Smooth muscle cell (in vitro differentiated cells): Measurements from ENCODE around the gene CFL1. TPM values are rescaled to one million over a fixed set of nuclear protein-coding genes. Genes with fewer than 3 reads are reported as not detected.

Experiments
- DNase-seq: peaks from one replicate; lab custom pipeline; 2025; ENCODE audit not compliant: unreplicated experiment; lab: John Stamatoyannopoulos, UW
- H2AFZ ChIP-seq: fragments of 200-600 bp; sonication (generic); 2 replicates; pipeline ENCODE4 v1.6.0; 2016; ENCODE audit warnings: antibody characterized with exemption, low read depth, mild to moderate bottlenecking
- H3F3A ChIP-seq: fragments of 200-600 bp; sonication (generic); 2 replicates; pipeline ENCODE4 v1.6.0; 2017; ENCODE audit warnings: antibody characterized with exemption, low read depth
- H3K27ac ChIP-seq: fragments of 200-600 bp; sonication (generic); 2 replicates; pipeline ENCODE4 v1.5.1; 2016; ENCODE audit warnings: low read depth, mild to moderate bottlenecking
- H3K27me3 ChIP-seq: fragments of 200-600 bp; sonication (generic); 2 replicates; pipeline ENCODE4 v1.6.1; 2016; ENCODE audit warnings: low read depth, mild to moderate bottlenecking
- H3K36me3 ChIP-seq: fragments of 200-600 bp; sonication (generic); 2 replicates; pipeline ENCODE4 v1.5.1; 2016; ENCODE audit warnings: low read depth
- H3K4me1 ChIP-seq: fragments of 200-600 bp; sonication (generic); 2 replicates; pipeline ENCODE4 v1.5.1; 2016; ENCODE audit warnings: low read depth
- H3K4me2 ChIP-seq: fragments of 200-600 bp; sonication (generic); 2 replicates; pipeline ENCODE4 v1.6.0; 2016; ENCODE audit warnings: mild to moderate bottlenecking
- H3K4me3 ChIP-seq: fragments of 200-600 bp; sonication (generic); 2 replicates; pipeline ENCODE4 v1.5.1; 2016; ENCODE audit warnings: mild to moderate bottlenecking
- H3K79me2 ChIP-seq: fragments of 200-600 bp; sonication (generic); 2 replicates; pipeline ENCODE4 v1.6.0; 2016; ENCODE audit warnings: low read depth, mild to moderate bottlenecking
- H3K9ac ChIP-seq: fragments of 200-600 bp; sonication (generic); 2 replicates; pipeline ENCODE4 v1.6.0; 2016; ENCODE audit warnings: low read depth
- H3K9me3 ChIP-seq: fragments of 200-600 bp; sonication (generic); replicated peaks from 2 replicates; pipeline ENCODE4 v1.5.1; 2016; ENCODE audit warnings: low read depth
- H4K20me1 ChIP-seq: fragments of 200-600 bp; sonication (generic); 2 replicates; pipeline ENCODE4 v1.6.0; 2016; ENCODE audit warnings: low read depth
- CTCF ChIP-seq: fragments of 200-600 bp; sonication (generic); IDR thresholded peaks from 2 replicates; pipeline ENCODE4 v1.5.1; 2017; ENCODE audit warnings: borderline replicate concordance, mild to moderate bottlenecking, antibody characterized with exemption; ENCODE audit not compliant: insufficient read depth, poor library complexity, severe bottlenecking
- WGBS: methylation state at CpG from one replicate; pipeline ENCODE4 v1.1.7; 2016; ENCODE audit warnings: low lambda C conversion rate; 5-methylcytosine and 5-hydroxymethylcytosine counted together
- polyA plus RNA-seq: library from polyadenylated mRNA; unstranded; fragments of >200 nt; fragmentation: Nextera tagmentation; extraction: Ambion mirVana; gene quantifications from 2 replicates; pipeline ENCODE4 v1.2.1, GENCODE V29; 2016
- total RNA-seq: library from RNA; depleted of rRNA; stranded (reverse); fragments of >200 nt; gene quantifications from 2 replicates; pipeline ENCODE4 v1.2.3, GENCODE V29; 2014

CFL1 gene
- total and polyA plus RNA-seq, 2 experiments from 2014 or later = 1,255 to 3,052 TPM

- Histone ChIP-seq H3K36me3 (no peaks in the 10 kb centered on the region), H3K9ac (no peak overlapping the region), H3K4me1 (no peaks in the 10 kb centered on the region), H3K4me2 (no peak overlapping the region), H3F3A (peaks cover 43% of the 10 kb centered on the region), H2AFZ (no peak overlapping the region), H3K27ac (no peak overlapping the region), H3K4me3 (no peak overlapping the region), H3K79me2 (peaks cover 9% of the 10 kb centered on the region), H3K27me3 (no peaks in the 10 kb centered on the region), H4K20me1 (peaks cover 46% of the 10 kb centered on the region), H3K9me3 (no peaks in the 10 kb centered on the region)
- no peak for DNase-seq
- TF ChIP-seq CTCF = no peak
- WGBS = 52% methylated on average over 29 of the region's 29 CpGs
Observed at GRCh38 chr11:65867284-65868071, 9.5 kb upstream of the CFL1 start.

GRCh38 chr11:65866509-65867283 is 8.7 kb upstream of the CFL1 start:
- DNase-seq = no peak
- Histone ChIP-seq H3K9me3 (no peaks in the 10 kb centered on the region), H3K27me3 (no peaks in the 10 kb centered on the region), H3K4me2 (no peak overlapping the region), H4K20me1 (peaks cover 46% of the 10 kb centered on the region), H2AFZ (no peak overlapping the region), H3K36me3 (no peaks in the 10 kb centered on the region), H3F3A (peaks cover 43% of the 10 kb centered on the region), H3K9ac (no peak overlapping the region), H3K4me3 (no peak overlapping the region), H3K27ac (no peak overlapping the region), H3K4me1 (peaks cover 3% of the 10 kb centered on the region), H3K79me2 (peaks cover 17% of the 10 kb centered on the region)
- WGBS = 93% methylated on average over 21 of the region's 21 CpGs
- no peak for TF ChIP-seq CTCF

GRCh38 chr11:65865550-65866172 is 7.7 kb upstream of the CFL1 start:
- H3K27ac ChIP-seq = no peak overlapping the region
- H3K4me3 ChIP-seq = no peak overlapping the region
- 94% methylated on average over 9 of the region's 9 CpGs for WGBS
- H3K9me3 ChIP-seq = no peaks in the 10 kb centered on the region
- H3K4me1 ChIP-seq = peaks cover 8% of the 10 kb centered on the region
- H3K27me3 ChIP-seq = no peaks in the 10 kb centered on the region
- H2AFZ ChIP-seq = no peak overlapping the region
- no peak for TF ChIP-seq CTCF
- no peak overlapping the region for H3K4me2 ChIP-seq
- peaks cover 27% of the 10 kb centered on the region for H3K79me2 ChIP-seq
- H4K20me1 ChIP-seq = peaks cover 46% of the 10 kb centered on the region
- H3F3A ChIP-seq = peaks cover 51% of the 10 kb centered on the region
- no peak overlapping the region for H3K9ac ChIP-seq
- no peak for DNase-seq
- no peaks in the 10 kb centered on the region for H3K36me3 ChIP-seq
